GM18507 (cell line): Measurements from ENCODE around the gene CHRNB1.

ENCODE experiments used
- DNase-seq: peaks from one replicate; pipeline ENCODE4 v3.0.0; 2011; ENCODE audit warnings: low read depth; ENCODE audit not compliant: insufficient read length; ENCODE audit errors: extremely low spot score
- FAIRE-seq: peaks from 2 replicates; lab custom pipeline; 2011; peaks lifted over from hg19 to GRCh38; lab: Jason Lieb, UNC

Gene CHRNB1

DNA sequence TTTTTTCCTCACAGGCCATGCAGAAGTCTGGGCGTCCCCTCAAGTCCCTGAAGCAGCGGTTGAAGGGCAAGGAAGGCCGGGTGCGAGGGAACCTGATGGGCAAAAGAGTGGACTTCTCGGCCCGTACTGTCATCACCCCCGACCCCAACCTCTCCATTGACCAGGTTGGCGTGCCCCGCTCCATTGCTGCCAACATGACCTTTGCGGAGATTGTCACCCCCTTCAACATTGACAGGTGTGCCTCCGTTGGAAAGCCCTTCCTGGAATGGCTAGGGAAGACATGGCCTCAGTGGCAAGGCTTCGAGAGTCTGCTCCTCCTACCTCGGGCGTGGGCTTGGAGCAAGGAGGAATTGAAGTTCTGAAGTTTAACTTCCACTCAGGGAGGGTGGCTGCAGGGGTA lies 52.8 kb downstream of the CHRNB1 start:
- DNase-seq (no peak), FAIRE-seq (no peak)

DNA sequence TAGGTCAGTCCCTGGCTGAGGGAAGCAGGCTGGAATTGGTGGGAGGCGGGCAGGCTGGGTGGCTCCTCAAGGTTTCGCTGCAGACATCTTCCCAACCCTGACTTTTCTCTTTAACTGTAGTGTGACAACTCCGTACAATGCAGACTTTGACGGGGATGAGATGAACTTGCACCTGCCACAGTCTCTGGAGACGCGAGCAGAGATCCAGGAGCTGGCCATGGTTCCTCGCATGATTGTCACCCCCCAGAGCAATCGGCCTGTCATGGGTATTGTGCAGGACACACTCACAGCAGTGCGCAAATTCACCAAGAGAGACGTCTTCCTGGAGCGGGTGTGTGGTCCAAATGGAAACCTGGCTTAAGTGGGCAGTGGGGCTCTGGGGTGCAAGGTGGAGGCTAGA lies 54.3 kb downstream of the CHRNB1 start:
- DNase-seq (no peak), FAIRE-seq (no peak)

DNA sequence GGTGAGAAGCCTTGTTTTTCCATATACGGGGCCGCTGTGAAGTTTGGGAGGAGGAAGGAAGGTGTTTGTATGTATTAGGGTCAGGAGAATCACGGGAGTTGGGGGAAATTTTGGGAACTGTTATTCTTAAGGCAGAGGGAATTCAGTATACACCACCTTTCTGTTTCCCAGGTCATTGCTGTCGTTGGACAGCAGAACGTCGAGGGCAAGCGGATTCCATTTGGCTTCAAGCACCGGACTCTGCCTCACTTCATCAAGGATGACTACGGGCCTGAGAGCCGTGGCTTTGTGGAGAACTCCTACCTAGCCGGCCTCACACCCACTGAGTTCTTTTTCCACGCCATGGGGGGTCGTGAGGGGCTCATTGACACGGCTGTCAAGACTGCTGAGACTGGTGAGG lies 56.9 kb downstream of the CHRNB1 start:
- no peak for FAIRE-seq

DNA sequence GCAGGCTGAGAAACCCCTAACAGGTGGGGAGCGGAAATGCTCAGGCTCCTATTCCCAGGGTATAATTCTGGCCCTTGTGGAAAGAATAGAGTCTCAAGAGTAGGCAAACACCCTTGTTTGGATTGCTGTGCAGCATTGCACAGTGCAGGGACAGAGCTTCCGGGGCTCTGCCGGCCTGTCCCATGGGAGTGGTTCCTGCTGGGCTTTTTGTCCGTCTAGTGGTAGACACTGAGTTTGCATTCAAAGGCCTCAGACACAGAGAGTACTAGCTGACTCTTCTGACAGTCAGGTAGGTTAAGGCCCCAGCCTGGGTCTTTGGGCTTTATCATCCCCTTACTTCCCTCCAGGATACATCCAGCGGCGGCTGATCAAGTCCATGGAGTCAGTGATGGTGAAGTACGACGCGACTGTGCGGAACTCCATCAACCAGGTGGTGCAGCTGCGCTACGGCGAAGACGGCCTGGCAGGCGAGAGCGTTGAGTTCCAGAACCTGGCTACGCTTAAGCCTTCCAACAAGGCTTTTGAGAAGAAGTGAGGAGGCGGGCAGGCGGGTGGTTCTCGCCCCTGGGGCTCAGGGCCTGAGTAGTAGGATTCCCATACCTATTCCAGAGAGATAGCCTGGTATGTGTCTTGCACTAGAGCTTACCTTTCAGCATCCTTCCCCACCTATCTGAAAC lies 57.4 kb downstream of the CHRNB1 start:
- FAIRE-seq = no peak

More for the DNA sequence above, 56.9 kb downstream of the CHRNB1 start:
- no peak for DNase-seq

DNA sequence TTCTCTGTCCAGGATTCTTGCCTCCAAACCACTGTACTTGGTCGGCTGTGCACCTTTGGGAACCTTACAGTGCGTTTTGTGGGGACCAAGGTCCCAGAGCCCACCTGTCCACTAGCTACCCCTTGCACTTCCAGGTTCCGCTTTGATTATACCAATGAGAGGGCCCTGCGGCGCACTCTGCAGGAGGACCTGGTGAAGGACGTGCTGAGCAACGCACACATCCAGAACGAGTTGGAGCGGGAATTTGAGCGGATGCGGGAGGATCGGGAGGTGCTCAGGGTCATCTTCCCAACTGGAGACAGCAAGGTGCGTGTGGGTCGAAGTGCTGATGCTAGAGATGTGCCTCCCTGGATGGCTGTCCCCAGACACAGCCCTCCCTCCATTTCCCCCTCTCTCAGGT lies 58.1 kb downstream of the CHRNB1 start:
- no peak for DNase-seq
- no peak for FAIRE-seq

More for the DNA sequence above, 57.4 kb downstream of the CHRNB1 start:
- DNase-seq = no peak

DNA sequence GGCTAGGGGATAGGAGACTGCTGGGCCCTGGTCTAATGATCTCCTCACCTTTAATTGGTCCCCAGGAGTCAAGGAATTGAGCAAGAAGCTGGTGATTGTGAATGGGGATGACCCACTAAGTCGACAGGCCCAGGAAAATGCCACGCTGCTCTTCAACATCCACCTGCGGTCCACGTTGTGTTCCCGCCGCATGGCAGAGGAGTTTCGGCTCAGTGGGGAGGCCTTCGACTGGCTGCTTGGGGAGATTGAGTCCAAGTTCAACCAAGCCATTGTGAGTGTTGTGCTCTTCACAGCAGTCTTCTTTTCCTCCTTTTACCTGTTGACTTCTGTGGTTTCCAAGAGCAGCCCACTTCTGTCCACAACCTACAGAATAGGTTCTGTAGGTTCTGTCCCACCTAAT lies 58.7 kb downstream of the CHRNB1 start:
- no peak for FAIRE-seq

More for the DNA sequence above, 58.7 kb downstream of the CHRNB1 start:
- no peak for DNase-seq
